CD8-positive, alpha-beta memory T cell (primary cell): Measurements from ENCODE around the gene ARHGEF26. TPM values are rescaled to one million over a fixed set of nuclear protein-coding genes. Genes with fewer than 3 reads are reported as not detected.

Experiments used
- CTCF ChIA-PET: fragments of 350-600 bp; sonication (Branson Sonifier 250); formaldehyde crosslinking; loops from one replicate; lab custom pipeline; 2021; ENCODE audit warnings: antibody characterized with exemption; lab: Charles Lee
- POLR2A ChIA-PET: fragments of 350-600 bp; sonication (Branson Sonifier 250); formaldehyde crosslinking; loops from one replicate; lab custom pipeline; 2021; ENCODE audit warnings: antibody characterized with exemption; lab: Charles Lee
- DNase-seq, 5 donors: peaks; one replicate each; pipeline versions ENCODE4 v3.0.0 to v3.0.0-alpha.2; 2020 to 2022; ENCODE audit warnings: mixed read lengths in 1 of 5
- H3K27ac ChIP-seq: one replicate; pipeline ENCODE4 v1.7.0; 2013; ENCODE audit warnings: low read depth, mild to moderate bottlenecking, low read length, moderate library complexity
- H3K27me3 ChIP-seq: 2 replicates; pipeline ENCODE4 v1.7.0; 2013; ENCODE audit warnings: low read length, mild to moderate bottlenecking; ENCODE audit not compliant: insufficient read depth, poor library complexity, severe bottlenecking
- H3K36me3 ChIP-seq: 2 replicates; pipeline ENCODE4 v1.7.0; 2013; ENCODE audit warnings: mild to moderate bottlenecking, low read length, moderate library complexity; ENCODE audit not compliant: insufficient read depth
- H3K4me1 ChIP-seq: 2 replicates; pipeline ENCODE4 v1.7.0; 2013; ENCODE audit warnings: mild to moderate bottlenecking, low read length, moderate library complexity; ENCODE audit not compliant: insufficient read depth
- H3K4me3 ChIP-seq: 2 replicates; pipeline ENCODE4 v1.7.0; 2013; ENCODE audit warnings: mild to moderate bottlenecking, low read length
- H3K9me3 ChIP-seq: 2 replicates; pipeline ENCODE4 v1.7.0; 2013; ENCODE audit warnings: mild to moderate bottlenecking, low read length
- H3K27ac Mint-ChIP-seq, 8 donors: one replicate each; pipeline ENCODE4 v1.8.0; 2020 to 2021; ENCODE audit warnings: mixed read lengths in 8 of 8, mild to moderate bottlenecking in 6 of 8, inconsistent platforms in 3 of 8, moderate library complexity in 3 of 8
- H3K27me3 Mint-ChIP-seq, 2 donors: one replicate each; pipeline ENCODE4 v1.8.0; 2020 to 2021; ENCODE audit warnings: mixed read lengths in 2 of 2, mild to moderate bottlenecking in 1 of 2, moderate library complexity in 1 of 2
- H3K36me3 Mint-ChIP-seq, 3 donors: one replicate each; pipeline ENCODE4 v1.8.0; 2020 to 2021; ENCODE audit warnings: mixed read lengths in 3 of 3, inconsistent platforms in 1 of 3, mild to moderate bottlenecking in 1 of 3
- H3K4me1 Mint-ChIP-seq, 3 donors: one replicate each; pipeline ENCODE4 v1.8.0; 2020 to 2021; ENCODE audit warnings: mixed read lengths in 3 of 3, inconsistent platforms in 1 of 3, mild to moderate bottlenecking in 1 of 3
- H3K4me3 Mint-ChIP-seq, 7 donors: one replicate each; pipeline ENCODE4 v1.8.0; 2020 to 2021; ENCODE audit warnings: mixed read lengths in 7 of 7, mild to moderate bottlenecking in 6 of 7, moderate library complexity in 4 of 7, inconsistent platforms in 2 of 7
- H3K9me3 Mint-ChIP-seq, 5 donors: one replicate each; pipeline ENCODE4 v1.8.0; 2020 to 2022; ENCODE audit warnings: mixed read lengths in 5 of 5, mild to moderate bottlenecking in 3 of 5, moderate library complexity in 2 of 5, inconsistent platforms in 1 of 5
- polyA plus RNA-seq: library from polyadenylated mRNA; unstranded; fragments of 300-500 nt; fragmentation: Illumina TruSeq; gene quantifications from one replicate; pipeline ENCODE4 v1.2.3, GENCODE V29; 2021
- total RNA-seq, 2 experiments: library from RNA; stranded (reverse); gene quantifications; one replicate each; pipeline ENCODE4 v1.2.3, GENCODE V29; 2021

ARHGEF26 gene
- total and polyA plus RNA-seq, 3 experiments from 2014 or later = 0.08 to 0.13 (median 0.09) TPM

DNA sequence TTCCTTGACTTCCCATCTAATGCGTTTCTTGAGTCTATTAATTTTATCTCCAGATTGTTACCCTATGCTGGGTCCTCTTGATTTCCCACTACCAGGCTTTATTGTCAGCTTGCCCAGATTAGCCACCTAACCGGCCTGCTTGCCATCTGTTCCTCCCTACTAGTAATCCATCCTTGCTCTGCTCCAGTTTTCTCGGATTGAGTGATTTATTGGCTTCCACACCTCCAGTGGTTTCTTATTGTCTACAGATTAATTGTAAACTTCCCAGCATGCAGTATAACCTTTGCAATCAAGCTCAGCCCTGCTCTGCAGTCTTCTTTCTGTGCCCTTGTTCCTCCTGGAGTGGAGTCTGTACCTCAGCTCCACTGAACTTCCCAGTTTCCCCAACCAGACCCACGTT lies 63.4 kb downstream of the ARHGEF26 start:
- no peaks in the 10 kb centered on the region for H3K9me3 ChIP-seq
- POLR2A ChIA-PET = no interaction called here
- no peak overlapping the region for H3K27ac ChIP-seq
- H3K4me1 ChIP-seq = no peaks in the 10 kb centered on the region
- Mint-ChIP-seq H3K4me3 (no peak overlapping the region), H3K4me1 (no peaks in the 10 kb centered on the region), H3K9me3 (peaks cover 0 to 1% (median 0%) of the 10 kb centered on the region in 5 donors), H3K27me3 (peaks cover 2 to 18% of the 10 kb centered on the region in 2 donors), H3K27ac (no peak overlapping the region), H3K36me3 (no peaks in the 10 kb centered on the region)
- H3K4me3 ChIP-seq = no peak overlapping the region
- H3K27me3 ChIP-seq = no peaks in the 10 kb centered on the region
- no peak for DNase-seq
- no peaks in the 10 kb centered on the region for H3K36me3 ChIP-seq
- CTCF ChIA-PET = no interaction called here

DNA sequence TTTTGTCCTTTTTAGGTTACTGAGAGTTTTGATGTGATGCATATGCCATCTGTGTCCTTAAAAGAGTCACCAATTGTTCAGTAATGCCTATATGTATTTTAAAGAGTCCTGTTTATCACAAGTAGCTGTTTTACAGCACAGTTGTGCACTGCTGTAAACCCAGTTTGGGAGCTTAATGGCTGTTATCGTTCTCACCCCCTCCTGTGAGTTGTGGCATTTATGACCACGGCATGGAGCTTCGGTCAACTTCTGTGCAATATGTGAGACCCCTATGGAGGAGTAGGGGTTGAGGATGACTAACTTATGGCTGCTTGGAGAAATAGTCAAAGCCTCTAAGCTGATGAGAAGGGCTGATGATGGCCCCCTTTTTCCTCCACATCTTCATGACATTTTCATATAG lies 67.2 kb downstream of the ARHGEF26 start:
- CTCF ChIA-PET = no interaction called here
- no peak for DNase-seq
- no peaks in the 10 kb centered on the region for H3K27me3 ChIP-seq
- Mint-ChIP-seq H3K9me3 (peaks cover 0 to 1% (median 0%) of the 10 kb centered on the region in 5 donors), H3K4me1 (no peaks in the 10 kb centered on the region), H3K27ac (no peak overlapping the region), H3K36me3 (no peaks in the 10 kb centered on the region), H3K27me3 (peaks cover 2 to 27% of the 10 kb centered on the region in 2 donors), H3K4me3 (no peak overlapping the region)
- no peaks in the 10 kb centered on the region for H3K4me1 ChIP-seq
- H3K4me3 ChIP-seq = no peak overlapping the region
- H3K9me3 ChIP-seq = no peaks in the 10 kb centered on the region
- H3K27ac ChIP-seq = no peak overlapping the region
- no peaks in the 10 kb centered on the region for H3K36me3 ChIP-seq
- POLR2A ChIA-PET = no interaction called here

DNA sequence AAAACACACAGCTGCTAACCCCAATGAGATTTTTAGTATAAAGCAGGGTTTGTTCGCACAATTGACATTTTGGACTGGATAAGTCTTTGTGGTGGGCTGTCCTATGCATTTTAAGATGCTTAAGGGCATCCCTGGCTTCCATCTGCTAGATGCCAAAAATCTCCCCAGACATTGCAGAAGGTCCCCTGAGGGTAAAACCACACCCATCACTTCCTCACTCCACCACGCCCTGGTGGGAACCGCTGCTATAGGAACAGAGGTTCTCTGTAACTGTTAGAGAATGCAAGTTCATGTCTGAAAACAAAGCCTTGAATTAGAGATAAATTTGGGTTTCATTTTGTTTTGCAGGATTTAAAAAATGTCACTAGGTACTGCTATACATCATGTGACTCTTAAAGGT lies 67.7 kb downstream of the ARHGEF26 start:
- no peaks in the 10 kb centered on the region for H3K36me3 Mint-ChIP-seq
- H3K27ac Mint-ChIP-seq = no peak overlapping the region
- Histone ChIP-seq H3K27ac (no peak overlapping the region), H3K36me3 (no peaks in the 10 kb centered on the region), H3K4me3 (no peak overlapping the region), H3K9me3 (no peaks in the 10 kb centered on the region), H3K4me1 (no peaks in the 10 kb centered on the region), H3K27me3 (no peaks in the 10 kb centered on the region)
- H3K27me3 Mint-ChIP-seq = peaks cover 2 to 29% of the 10 kb centered on the region in 2 donors
- no peaks in the 10 kb centered on the region for H3K4me1 Mint-ChIP-seq
- H3K9me3 Mint-ChIP-seq = peaks cover 0 to 1% (median 0%) of the 10 kb centered on the region in 5 donors
- ChIA-PET CTCF (no interaction called here), POLR2A (no interaction called here)
- no peak overlapping the region for H3K4me3 Mint-ChIP-seq
- no peak for DNase-seq

DNA sequence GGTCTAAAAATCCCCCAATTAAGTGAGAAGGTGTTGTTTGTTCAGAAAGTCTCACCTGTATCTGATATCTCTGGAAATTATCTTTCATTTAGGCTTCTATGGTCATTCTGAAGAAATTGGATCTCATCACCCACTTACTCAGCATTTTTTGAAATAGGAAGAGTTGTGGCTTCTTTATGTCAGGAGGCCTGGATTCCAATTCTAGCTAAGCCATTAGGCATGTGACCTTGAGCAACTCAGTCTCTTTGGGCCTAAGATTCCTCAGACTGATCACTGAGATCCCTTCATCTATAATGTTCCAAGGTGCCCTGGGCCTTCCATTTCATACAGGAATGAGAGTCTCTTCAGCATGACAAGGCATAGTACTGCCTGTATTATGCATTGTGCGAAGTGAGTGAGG lies 70.3 kb downstream of the ARHGEF26 start:
- H3K4me1 Mint-ChIP-seq = no peaks in the 10 kb centered on the region
- POLR2A ChIA-PET = no interaction called here
- no peaks in the 10 kb centered on the region for H3K36me3 Mint-ChIP-seq
- peaks cover 0 to 1% (median 0%) of the 10 kb centered on the region in 5 donors for H3K9me3 Mint-ChIP-seq
- Histone ChIP-seq H3K27ac (no peak overlapping the region), H3K36me3 (no peaks in the 10 kb centered on the region), H3K4me1 (no peaks in the 10 kb centered on the region), H3K27me3 (no peaks in the 10 kb centered on the region), H3K4me3 (no peak overlapping the region), H3K9me3 (no peaks in the 10 kb centered on the region)
- no peak overlapping the region for H3K4me3 Mint-ChIP-seq
- no peak for DNase-seq
- no peak overlapping the region for H3K27ac Mint-ChIP-seq
- CTCF ChIA-PET = no interaction called here
- H3K27me3 Mint-ChIP-seq = peaks cover 0 to 24% of the 10 kb centered on the region in 2 donors

DNA sequence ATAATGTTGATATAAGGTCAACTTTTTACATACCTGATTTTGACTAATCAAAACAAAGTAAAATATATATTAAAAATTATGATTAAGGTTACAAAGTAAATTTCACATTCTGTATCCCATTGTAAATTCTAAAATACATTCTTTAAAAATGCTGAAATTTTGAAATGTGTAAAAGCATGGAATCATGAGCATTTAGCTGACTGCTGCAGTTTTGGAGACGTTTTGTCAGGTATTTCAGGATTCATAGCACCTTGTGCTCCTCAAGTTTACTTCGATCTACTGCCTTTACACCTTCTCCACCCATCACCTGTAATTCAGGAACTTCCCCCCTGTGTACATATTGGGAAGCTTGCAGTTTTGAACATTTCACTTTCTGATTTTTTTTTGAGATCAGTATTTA lies 71.0 kb downstream of the ARHGEF26 start:
- no peaks in the 10 kb centered on the region for H3K9me3 ChIP-seq
- CTCF ChIA-PET = no interaction called here
- H3K4me1 ChIP-seq = no peaks in the 10 kb centered on the region
- Mint-ChIP-seq H3K36me3 (no peaks in the 10 kb centered on the region), H3K4me1 (no peaks in the 10 kb centered on the region), H3K4me3 (no peak overlapping the region), H3K27ac (no peak overlapping the region), H3K9me3 (peaks cover 0 to 1% (median 0%) of the 10 kb centered on the region in 5 donors), H3K27me3 (peaks cover 0 to 24% of the 10 kb centered on the region in 2 donors)
- no peak overlapping the region for H3K27ac ChIP-seq
- DNase-seq = no peak
- no peak overlapping the region for H3K4me3 ChIP-seq
- H3K36me3 ChIP-seq = no peaks in the 10 kb centered on the region
- POLR2A ChIA-PET = no interaction called here
- H3K27me3 ChIP-seq = no peaks in the 10 kb centered on the region

DNA sequence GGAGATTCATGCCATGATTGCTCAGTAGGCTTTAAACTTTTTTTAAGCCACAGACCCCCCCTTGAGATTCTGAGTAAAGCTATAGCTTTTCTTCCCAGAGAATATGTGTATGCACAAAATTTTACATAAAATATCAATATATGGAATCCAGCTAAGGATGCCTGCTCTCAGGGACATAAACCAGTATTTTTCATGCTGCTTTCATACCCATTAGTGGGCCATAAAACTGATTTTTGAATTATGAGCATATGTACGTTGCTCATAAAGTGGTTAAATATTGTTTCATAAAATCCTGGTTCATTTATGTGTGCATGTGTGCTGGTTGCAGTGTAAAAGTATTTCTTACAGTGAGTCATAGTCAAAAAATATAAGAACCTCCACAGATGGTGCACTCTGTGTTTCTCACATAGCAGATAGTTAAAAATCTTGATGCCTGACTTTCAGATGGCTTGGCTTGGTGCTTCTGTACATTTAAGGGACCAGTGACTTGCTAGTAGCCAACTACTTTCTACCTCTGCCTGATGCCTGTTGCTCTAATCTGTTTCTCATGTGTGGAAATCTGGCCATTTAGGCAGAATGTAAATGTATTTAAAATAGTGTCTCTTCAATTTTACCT lies 71.9 kb downstream of the ARHGEF26 start:
- Mint-ChIP-seq H3K36me3 (no peaks in the 10 kb centered on the region), H3K9me3 (peaks cover 0 to 1% (median 0%) of the 10 kb centered on the region in 5 donors), H3K27ac (no peak overlapping the region), H3K4me1 (no peaks in the 10 kb centered on the region), H3K4me3 (no peak overlapping the region), H3K27me3 (peaks cover 0 to 24% of the 10 kb centered on the region in 2 donors)
- Histone ChIP-seq H3K27me3 (no peaks in the 10 kb centered on the region), H3K4me1 (no peaks in the 10 kb centered on the region), H3K36me3 (no peaks in the 10 kb centered on the region), H3K27ac (no peak overlapping the region), H3K9me3 (no peaks in the 10 kb centered on the region), H3K4me3 (no peak overlapping the region)
- CTCF ChIA-PET = no interaction called here
- DNase-seq = no peak
- POLR2A ChIA-PET = no interaction called here

DNA sequence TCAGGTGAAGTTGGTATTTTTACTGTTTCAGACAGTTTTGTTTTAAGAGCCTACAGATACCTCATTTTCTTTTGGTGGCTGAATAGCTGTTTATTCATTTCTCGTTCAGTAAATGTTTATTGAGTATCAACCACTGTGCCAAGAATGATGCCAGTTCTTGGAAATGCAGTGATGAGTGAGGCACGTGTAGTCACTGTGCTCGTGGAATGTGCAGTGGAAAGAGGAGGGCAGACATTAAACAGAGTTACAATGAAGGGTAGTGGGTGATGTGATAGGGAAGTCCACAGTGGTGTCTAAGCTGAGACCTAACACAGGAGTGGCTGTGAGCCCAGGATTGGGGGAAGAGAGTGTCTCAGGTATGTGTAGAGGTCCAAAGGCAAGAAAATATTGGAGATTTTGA lies 73.7 kb downstream of the ARHGEF26 start:
- ChIA-PET CTCF (no interaction called here), POLR2A (no interaction called here)
- Histone ChIP-seq H3K27me3 (no peaks in the 10 kb centered on the region), H3K4me3 (no peak overlapping the region), H3K9me3 (no peaks in the 10 kb centered on the region), H3K27ac (no peak overlapping the region), H3K4me1 (no peaks in the 10 kb centered on the region), H3K36me3 (no peaks in the 10 kb centered on the region)
- Mint-ChIP-seq H3K4me1 (no peaks in the 10 kb centered on the region), H3K27me3 (peaks cover 0 to 22% of the 10 kb centered on the region in 2 donors), H3K36me3 (no peaks in the 10 kb centered on the region), H3K27ac (peak overlapping the region in 1 of 8 donors; percentile 41), H3K4me3 (no peak overlapping the region), H3K9me3 (peaks cover 0 to 1% (median 0%) of the 10 kb centered on the region in 5 donors)
- no peak for DNase-seq

DNA sequence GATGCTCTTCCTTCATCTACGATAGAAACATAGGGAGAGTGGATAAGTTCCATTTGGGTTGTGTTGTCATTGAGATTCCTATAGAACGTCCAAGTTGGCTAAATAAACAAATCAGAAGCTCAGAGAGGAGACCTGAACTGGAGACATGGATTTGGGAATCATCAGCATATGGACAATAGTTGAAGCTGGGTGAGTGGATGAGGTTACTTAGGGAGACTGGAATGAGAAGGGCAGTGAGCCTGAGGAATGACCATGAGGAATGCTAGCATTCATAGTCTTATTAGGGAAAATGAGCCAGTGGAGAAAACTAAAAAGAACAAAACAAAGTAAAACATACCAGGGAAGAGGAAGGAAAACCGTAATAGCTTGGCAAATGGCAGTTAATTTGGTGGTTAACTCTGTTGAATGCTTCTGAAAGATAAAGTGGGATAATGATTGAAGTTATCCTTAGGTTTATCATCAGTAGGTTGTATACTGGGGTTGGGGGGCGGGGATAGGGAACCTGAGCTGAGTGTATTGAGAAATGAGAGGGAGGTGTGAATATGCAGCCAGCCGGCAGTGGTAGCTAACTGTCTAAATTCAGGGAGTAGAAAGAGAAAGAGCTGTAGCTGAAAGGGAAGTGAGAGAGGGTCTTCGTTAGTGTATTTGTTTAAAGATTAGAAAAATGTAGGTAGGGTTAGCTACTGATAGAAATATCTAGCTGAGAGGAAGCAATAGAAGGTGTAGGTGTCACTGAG lies 74.6 kb downstream of the ARHGEF26 start:
- H3K36me3 ChIP-seq = no peaks in the 10 kb centered on the region
- H3K4me3 ChIP-seq = no peak overlapping the region
- peaks cover 0 to 2% (median 0%) of the 10 kb centered on the region in 5 donors for H3K9me3 Mint-ChIP-seq
- peaks cover 0 to 22% of the 10 kb centered on the region in 2 donors for H3K27me3 Mint-ChIP-seq
- no peaks in the 10 kb centered on the region for H3K9me3 ChIP-seq
- no peaks in the 10 kb centered on the region for H3K27me3 ChIP-seq
- ChIA-PET CTCF (no interaction called here), POLR2A (no interaction called here)
- no peak overlapping the region for H3K27ac Mint-ChIP-seq
- H3K4me1 ChIP-seq = no peaks in the 10 kb centered on the region
- H3K36me3 Mint-ChIP-seq = no peaks in the 10 kb centered on the region
- no peak for DNase-seq
- no peak overlapping the region for H3K4me3 Mint-ChIP-seq
- no peaks in the 10 kb centered on the region for H3K4me1 Mint-ChIP-seq
- no peak overlapping the region for H3K27ac ChIP-seq
